Measurements from ENCODE around the gene NNMT.

GRCh38 chr11:114255289-114255688 is 40.9 kb upstream of the NNMT start:
- TF ChIP-seq RAD21 (conservative IDR thresholded peaks at IDR 0.05): no peak
- TF ChIP-seq EP300 (conservative IDR thresholded peaks at IDR 0.05; ENCODE audit: poor library complexity, severe bottlenecking): no peak
- TF ChIP-seq CTCF (IDR thresholded peaks at IDR 0.05; ENCODE audit: poor library complexity, severe bottlenecking): no peak
- TF ChIP-seq MXI1 (conservative IDR thresholded peaks at IDR 0.05; ENCODE audit: poor library complexity, severe bottlenecking): no peak
